ENCODE results near the gene SDHAF4.
"Not testable (repeated sequence)": the region's sequence is repeated elsewhere in the genome, so short reads cannot be mapped to it uniquely, and the experiment has no call there.

The SDHAF4 gene

DNA sequence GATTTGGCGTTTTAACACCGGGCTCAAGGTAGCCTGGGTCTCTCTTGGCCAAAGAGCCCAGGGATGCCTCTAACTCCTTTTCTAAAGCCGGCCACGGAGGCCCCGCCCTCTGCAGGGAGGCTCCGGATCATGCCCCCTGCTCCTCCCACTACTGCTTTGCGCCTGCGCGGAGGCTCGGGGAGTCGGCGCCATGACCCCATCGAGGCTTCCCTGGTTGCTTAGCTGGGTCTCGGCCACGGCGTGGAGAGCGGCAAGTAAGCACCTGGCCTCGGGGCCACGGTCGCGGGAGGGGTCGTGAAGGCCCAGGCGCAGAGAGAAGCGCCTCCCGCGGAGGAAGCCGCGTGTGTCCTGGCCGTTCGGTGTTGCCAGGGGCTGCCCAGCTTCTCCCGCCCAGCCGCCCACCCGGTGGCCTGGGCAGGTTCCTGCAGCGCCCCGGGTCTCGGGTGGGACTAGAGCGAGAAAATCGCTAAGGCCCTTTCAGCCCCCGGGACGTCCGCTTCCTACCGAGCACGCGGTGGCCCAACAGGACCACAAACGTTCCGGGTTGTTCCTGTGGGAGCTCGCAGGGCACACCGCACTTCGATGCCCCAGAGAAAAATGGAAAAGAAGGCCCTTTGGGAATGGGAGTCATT, at the start of gene SDHAF4:
TSS of gene SDHAF4 (plus strand) at position 180 of the 632 bp plus-strand sequence. CDS start at position 191, 11 bp downstream.
- no peak for FAIRE-seq

DNA sequence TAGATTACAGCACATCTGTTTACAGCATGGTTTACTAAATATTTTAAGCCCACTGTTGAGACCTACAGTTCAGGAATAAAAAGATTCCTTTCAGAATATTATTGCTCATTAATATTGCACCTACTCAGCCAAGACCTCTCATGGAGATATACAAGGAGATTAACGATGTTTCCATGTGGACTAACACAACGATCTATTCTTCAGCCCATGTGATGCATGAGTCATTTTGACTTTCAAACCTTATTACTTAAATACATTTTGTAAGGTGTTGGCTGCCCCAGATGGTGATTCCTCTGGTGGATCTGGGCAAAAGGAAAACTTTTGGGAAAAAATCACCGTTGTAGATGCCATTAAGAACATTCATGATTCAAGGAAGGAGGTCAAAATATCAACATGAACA, 48.0 kb upstream of the SDHAF4 start:
- no peak for FAIRE-seq

DNA sequence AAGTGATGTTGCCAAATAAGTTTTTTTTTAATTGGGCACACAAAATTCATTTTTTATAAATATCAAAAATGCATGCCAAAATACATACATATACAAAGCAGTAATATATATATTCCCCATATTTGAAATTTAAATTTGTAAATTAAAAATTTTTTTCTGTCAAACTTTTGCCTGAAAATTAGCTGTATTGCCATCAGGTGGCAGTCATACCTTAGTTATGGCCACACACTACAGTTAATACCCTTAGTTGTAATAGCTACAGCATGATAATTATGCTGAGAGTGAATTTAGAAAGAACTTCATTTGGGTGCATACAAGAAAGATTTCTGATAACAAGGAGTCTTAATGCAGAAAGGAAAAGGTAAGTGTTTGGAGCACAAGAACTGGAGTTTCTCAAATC, 46.2 kb upstream of the SDHAF4 start:
- FAIRE-seq, result no peak

DNA sequence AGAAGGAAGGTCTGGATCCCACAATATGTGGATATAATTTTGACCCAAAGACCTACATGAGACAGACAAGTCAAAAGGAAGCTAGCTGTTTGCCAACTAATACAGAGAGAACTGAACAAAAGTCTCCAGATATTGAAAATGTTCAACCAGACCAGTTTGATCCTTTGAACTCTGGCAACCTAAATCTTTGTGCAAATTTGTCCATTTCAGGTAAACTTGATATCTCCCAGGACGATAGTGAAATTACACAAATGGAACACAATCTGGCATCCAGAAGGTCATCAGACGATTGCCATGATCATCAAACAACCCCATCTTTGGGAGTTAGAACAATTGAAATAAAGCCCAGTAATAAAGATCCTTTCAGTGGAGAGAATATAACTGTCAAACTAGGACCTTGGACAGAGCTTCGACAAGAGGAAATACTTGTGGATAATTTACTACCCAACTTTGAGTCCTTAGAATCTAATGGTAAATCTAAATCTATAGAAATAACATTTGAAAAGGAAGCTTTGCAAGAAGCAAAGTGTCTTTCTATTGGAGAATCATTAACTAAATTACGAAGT, 41.9 kb upstream of the SDHAF4 start:
- FAIRE-seq, result no peak

DNA sequence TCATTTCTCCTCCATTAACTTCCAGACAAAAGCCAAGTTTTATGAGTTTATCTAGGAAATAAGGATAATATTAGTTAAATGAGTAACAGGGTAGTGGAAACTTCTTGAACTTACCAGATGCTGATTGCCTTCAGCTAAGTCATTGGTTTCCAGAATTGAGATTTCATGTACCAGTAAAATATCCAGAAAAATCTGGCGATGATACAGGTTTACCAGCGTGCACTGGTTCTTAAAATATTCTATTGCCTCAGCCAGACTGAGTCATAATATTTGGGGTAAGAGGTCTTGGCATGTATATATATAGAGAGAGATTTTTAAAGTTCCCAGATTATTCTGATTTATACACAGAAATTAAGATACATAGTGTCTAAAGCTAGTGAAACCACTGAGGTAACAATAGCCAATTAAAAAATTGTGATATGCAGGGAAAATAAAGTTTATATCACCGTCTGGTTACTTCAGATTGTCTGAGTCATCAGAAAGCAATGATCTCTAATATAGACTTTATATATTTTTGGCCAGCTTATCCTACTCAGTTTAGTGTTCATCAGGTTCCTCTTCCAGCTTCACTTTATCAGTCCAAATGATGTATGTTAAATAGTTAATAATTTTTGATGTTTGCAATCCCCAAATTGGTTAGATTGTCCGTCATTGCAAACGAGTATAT, 39.5 kb upstream of the SDHAF4 start:
- FAIRE-seq, result no peak

DNA sequence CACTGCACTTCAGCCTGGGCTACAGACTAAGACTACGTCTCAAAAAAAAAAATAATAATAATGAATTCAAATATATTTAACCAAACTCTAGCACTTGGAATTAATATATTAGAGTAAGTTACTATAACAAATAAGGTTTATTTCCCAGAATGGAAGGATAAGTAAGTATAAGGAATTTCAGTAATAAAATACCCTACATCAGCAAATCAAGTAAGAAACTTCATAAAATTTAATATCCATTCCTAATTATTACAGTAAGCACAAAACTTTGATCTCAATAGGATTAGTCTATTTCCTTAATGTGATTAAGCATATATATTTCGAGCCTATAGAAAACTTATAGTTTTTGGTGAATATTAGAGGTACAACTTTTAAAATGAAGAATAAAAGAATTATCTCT, 36.7 kb upstream of the SDHAF4 start:
- no peak for FAIRE-seq

DNA sequence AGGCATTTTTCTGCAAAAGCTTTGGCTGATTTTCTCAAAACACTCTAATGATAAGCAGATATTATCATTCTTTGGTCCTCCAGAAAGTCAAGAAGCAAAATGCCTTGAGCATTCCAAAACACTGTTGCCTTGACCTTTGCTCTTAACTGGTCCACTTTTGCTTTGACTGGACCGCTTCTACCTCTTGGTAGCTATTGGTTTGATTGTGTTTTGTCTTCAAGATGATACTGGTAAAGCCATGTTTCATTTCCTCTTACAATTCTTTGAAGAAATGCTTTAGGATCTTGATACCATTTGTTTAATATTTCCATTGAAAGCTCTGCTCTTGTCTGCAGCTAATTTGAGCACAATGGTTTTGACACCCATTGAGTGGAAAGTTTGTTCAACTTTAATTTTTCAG, 35.6 kb upstream of the SDHAF4 start:
- FAIRE-seq, result no peak

DNA sequence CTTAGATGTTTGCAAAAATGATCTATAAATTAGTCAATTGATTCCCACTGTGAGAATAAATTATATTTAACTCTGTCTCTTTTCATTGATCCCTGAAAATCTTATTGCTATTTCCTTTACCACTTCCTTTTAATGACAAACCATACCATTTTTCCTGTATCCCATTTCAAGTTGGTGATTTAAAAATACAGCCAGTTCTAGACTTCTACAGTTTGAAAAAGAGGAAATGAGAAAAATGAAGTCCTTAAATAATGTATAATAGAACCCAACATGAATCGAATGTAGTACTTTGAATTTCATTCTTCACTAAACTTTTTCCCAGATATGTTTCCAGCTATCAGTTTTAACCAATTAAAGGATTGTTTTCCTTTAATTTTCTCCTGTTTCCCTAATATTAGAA, 29.5 kb upstream of the SDHAF4 start:
- no peak for FAIRE-seq

DNA sequence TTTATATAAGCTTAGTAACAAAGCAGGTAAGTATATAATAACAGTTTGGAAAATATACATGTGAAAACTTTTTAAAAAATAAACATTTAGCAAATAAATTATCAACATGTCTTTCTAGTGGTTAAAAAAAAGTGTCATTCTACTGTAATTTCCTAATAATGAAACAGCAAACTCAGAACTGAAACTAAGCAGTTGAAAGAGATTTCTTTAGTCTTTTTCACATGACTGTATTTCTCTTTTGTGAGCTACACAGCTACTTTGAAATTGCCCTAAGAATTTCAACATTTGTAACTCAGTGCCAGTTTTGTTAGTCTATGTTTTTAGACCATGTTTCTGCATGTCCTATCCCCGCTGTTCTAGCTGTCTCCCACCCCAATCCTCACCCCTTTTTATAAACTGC, 28.4 kb upstream of the SDHAF4 start:
- FAIRE-seq, result no peak

DNA sequence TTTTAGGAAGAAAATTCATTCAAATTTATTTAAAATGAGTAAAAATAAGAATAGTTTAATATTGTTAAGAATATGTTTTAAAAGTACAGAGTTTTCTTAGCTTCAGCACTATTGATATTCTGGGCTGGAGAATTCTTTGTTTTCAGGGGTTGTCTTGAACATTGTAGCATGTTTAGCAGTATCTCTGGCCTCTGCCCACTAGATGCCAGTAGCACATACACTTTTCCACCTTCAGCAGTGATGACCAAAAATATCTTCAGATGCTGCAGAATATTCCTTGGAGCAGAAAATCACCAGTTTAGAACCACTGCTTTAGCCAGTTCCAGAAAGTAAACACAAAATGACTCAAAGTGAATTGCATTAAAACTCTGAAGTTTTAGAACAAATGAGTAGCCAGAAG, 19.4 kb upstream of the SDHAF4 start:
- no peak for FAIRE-seq

DNA sequence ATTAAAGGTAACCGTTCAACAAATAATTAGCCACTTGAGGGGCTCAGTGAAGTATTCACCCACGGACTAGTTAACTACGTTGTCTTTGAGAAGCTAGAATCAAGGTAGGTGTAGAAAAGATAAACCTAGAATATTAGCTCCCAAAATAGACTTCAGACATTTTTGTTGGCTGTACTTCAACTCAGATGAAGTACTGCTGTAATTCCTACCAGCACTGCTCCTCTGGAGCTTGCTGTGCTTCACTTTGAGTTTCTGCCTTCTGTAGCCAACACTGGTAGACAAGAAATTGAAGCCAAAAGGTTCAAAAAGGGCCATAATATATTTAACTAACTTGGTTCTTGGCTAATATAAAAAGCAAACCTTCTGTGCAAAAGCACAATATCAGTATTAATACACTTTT, 18.8 kb upstream of the SDHAF4 start:
- no peak for FAIRE-seq

DNA sequence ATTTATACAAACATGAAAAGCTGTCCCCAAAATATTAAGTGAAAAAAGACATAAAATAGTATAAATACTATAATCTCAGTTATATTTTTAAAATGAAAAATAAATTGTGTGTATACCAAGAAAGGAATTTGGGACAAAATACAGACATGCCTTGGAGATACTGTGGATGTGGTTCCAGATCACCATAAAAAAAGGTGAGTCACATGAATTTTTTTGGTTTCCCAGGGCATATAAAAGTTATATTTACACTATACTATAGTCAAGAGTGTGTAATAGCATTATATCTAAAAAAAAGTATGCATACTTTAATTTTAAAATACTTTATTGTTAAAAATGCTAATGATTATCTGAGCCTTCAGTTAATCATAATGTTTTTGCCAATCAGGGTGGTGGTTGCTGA, 17.4 kb upstream of the SDHAF4 start:
- FAIRE-seq, result no peak

DNA sequence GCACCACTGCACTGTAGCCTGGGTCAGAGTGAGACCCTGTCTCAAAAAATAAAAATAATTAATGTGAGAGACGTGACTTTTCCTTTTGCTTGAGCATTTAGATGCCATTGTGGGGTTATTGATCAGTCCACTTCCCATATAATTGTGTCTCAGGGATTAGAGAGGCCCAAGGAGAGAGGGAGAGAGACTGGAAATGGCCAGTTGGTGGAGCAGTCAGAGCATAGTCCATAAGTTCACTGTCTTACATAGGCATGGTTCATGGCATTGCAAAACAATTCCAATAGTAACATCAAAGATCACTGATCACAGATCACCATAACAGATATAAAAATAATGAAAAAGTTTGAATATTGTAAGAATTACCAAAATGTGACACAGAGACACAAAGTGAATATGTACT, 15.2 kb upstream of the SDHAF4 start:
- FAIRE-seq, result no peak

DNA sequence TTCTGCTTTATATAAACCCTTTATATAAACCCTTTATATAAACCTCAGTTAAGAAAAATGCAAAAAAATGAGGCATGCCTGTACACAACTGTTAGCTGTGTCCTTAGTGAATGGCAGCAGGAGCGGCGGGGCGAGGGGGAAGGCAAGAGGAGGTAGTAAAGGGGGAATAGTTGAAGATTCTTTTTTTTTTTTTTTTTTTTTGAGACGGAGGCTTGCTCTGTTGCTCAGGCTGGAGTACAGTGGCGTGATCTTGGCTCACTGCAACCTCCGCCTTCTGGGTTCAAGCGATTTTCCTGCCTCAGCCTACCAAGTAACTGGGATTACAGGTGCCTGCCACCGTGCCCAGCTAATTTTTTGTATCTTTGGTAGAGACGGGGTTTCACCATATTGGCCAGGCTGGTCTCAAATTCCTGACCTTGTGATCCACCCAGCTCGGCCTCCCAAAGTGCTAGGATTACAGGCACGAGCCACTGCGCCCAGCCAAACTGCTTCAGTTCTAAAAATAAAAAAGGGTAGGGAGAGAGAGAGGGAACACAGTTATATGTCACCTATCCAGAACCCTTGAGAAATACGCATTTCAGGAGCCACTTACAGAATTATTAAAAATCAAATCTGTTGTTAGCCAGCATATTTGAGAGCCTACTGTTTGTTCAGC, 14.3 kb upstream of the SDHAF4 start:
- FAIRE-seq, result not testable (repeated sequence)

DNA sequence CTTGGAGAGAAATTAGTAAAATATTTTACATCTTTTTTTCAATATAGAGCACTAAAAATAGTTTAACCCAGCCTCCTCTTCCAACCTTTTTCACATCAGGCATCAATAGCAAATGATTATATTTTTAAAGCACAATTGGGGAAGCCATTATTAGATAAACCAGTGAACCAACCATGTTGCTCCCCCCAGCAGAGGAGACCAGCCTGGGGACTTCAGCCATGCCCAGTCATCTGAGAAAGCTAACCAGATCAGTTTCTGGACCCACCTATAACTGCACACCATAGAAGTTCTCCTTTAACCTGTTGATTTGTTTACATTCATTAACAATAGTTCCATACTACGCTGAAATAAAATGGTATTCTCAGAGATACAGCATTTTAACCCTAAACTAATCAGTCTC, 13.8 kb upstream of the SDHAF4 start:
- no peak for FAIRE-seq

DNA sequence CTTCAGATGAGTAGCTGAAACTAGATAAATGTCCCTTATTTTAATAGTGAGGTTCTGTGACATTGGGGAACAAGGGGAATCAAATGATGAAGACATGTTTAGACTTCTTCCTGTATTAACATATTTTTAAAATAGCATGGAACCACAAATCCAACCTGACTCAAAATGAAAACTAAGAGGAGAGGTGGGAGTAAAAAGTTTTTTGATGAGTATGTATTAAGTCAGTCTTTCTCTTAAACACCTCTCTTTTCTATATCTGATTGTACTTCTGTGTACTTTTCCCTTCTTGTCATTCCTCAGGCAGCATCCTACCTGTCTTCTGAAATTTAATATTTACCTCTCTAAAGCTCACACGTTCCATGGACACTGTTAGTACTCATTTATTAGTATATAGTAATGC, 8.7 kb upstream of the SDHAF4 start:
- FAIRE-seq, result no peak

DNA sequence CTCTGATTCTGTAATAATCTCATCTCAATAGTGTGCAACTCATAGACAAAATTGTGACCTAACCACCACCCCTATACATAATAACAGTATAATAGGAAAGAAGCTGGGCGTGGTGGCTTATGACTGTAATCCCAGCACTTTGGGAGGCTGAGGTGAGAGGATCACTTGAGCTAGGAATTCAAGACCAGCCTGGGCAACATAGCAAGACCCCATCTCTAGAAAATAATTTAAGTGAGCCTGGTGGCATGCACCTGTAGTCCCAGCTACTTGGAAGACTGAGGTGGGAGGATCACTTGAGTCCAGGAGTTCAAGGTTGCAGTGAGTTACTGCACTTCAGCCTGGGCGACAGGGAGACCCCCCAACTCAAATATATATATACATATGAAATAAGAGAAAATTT, 4.3 kb upstream of the SDHAF4 start:
- not testable (repeated sequence) for FAIRE-seq

DNA sequence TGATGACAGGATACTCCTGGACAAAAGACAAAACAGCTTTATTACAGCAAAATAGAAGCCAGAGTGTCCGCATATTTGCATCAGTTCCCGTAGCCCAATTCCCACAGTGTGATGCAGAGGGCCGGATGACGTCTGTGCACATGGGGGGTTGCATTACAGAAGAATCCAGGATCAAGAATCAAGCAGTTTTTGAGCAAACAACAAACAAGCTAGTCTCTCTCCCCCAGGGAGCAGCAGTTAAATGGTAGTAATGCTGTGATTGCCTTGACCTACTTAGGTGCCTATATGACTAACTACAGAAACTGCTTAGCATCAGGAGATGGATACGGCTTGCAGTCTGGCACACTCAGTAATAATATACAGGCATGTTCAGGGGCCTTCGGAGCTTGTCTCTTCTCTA, 3.2 kb upstream of the SDHAF4 start:
- no peak for FAIRE-seq

DNA sequence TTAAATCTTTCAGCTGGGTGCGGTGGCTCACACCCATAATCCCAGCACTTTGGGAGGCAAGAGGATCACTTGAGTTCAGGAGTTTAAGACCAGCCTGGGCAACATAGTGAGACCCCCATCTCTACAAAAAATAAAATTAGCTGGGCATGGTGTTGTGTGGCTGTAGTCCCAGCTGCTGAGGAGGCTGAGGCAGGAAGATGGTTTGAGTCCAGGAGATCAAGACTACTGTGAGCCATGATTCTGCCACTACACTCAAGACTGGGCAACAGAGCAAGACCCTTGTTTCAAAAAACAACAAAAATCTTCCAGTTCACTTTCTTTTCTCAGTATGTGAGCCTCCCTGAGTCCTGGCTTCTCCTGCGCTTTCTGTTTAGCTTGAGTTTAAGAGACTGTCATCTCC, 7.9 kb downstream of the SDHAF4 start:
- FAIRE-seq, result no peak

DNA sequence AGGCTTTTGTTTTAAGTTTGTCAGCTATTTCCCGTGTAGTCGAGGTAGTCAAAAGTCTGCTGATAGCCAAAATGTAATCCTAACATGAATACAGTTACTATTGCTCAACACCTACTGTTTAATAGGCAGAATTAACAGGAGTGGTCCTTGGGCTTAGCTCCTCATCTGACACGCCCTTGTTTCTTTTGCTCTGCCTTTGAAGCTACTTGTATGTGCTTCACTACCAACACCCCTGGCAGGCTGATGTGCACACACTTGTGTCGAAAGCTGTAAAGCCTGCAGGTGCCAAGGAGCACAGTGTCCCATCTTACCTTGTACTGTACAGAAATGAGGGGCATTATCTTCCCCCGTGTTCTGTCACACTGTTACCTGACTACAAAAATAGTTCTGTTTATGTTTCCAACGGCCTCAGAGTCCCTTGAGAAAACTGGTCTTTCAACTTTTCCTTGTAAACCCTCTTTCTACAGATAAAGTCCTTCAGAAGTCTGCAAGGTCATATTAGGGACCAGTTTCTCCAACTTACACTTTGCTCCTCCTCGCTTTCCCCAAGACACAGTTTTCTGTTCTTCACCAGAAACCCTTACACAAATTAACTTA, 9.3 kb downstream of the SDHAF4 start:
- no peak for FAIRE-seq

DNA sequence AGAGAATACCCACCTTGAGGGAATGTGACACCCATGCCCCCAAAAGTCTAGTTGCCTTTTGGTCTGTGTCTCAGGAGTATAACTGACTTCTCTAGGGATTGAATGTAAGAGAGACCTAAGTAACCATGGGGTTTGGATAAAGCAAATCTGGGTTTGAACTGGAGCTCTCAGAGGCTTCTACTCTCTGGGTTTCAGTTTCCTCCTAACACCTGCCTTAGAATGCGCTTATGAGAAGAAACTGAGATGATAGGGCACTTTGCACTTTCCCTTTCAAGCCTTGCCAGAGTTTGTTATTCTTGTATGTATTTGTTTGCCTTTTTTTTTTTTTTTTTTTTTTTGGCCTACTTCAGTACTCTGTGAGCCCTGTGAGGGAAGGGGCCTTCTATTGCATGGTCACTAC, 19.4 kb downstream of the SDHAF4 start:
- no peak for FAIRE-seq

DNA sequence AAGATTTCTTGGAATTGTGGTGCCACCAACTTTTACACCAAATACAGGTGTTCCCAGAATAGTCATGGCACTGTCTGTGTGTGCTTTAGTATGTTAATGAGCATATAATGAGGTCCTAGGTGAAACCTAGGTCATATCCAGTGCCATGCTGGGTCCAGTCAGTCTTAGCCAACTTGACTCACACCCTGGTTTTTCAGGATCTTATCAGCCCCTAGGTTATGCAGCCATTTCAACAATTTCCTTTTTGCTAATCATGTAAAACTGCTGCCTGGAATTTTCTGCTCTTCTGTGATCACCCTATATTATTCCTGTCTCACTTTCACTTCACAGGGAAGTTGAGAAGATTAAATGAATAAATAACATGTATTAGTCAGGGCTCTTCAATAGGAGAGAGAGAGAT, 23.7 kb downstream of the SDHAF4 start:
- FAIRE-seq, result no peak

DNA sequence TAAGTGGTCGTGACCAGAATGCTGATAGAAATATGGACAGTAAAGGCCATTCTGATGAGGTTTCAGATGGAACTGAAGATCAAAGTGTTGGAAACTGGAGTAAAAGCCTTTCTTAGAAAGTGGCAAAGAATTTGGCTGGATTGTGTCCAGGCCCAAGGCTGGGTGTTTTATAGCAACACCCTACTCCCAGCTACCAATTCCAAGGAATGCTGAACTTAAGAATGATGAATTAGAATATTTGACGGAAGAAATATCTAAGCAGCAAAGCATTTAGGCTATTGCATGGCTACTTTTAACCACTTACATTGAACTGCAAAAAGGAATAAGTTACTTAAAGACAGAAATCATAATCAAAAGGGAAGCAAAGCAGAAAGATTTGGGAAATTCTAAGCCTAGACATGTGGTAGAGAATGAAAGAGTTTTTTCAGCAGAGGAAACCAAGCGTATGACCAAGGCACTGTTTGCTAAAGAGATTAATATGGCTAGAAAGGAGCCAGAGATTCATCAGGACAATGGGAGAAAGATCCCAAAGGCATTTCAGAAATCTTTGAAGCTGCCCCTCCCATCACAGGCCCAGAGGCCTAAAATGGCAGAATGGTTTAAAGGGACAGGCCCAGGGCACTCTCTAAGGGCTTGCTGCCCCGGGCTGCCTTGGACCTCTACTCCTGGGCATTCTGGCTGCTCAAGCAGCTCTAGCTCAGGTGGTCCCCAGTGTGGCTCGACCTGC, 25.8 kb downstream of the SDHAF4 start:
- FAIRE-seq, result no peak

Measured in endometrium (tissue), 2 donors.